Measurements from ENCODE around the gene GC. TPM values are rescaled to one million over a fixed set of nuclear protein-coding genes. Genes with fewer than 3 reads are reported as not detected.

Gene GC
- total RNA-seq, 1 donor from 2014 or later = not detected

- TF ChIP-seq CTCF (IDR thresholded peaks at IDR 0.05) = no peak
- ATAC-seq (ENCODE audit: low read depth) = no peak
- Mint-ChIP-seq H3K27ac (no peak overlapping the region), H3K9me3 (no peaks in the 10 kb centered on the region), H3K36me3 (ENCODE audit: low read depth) (no peaks in the 10 kb centered on the region), H3K4me3 (no peak overlapping the region), H3K4me1 (no peaks in the 10 kb centered on the region), H3K27me3 (no peaks in the 10 kb centered on the region)
- intact Hi-C loops (cut with micrococcal nuclease) = no loop called here
- CTCF ChIA-PET = no interaction called here
- POLR2A ChIA-PET = no interaction called here
- DNase-seq = no peak
Measured at GRCh38 chr4:71785959-71786358, 2.1 kb upstream of the GC start.

- Mint-ChIP-seq H3K9me3 (no peaks in the 10 kb centered on the region), H3K36me3 (ENCODE audit: low read depth) (no peaks in the 10 kb centered on the region), H3K27me3 (no peaks in the 10 kb centered on the region), H3K27ac (no peak overlapping the region), H3K4me1 (no peaks in the 10 kb centered on the region), H3K4me3 (no peak overlapping the region)
- CTCF ChIA-PET = no interaction called here
- intact Hi-C loops (cut with micrococcal nuclease) = no loop called here
- DNase-seq (no peak), ATAC-seq (ENCODE audit: low read depth) (no peak)
- TF ChIP-seq CTCF (IDR thresholded peaks at IDR 0.05) = no peak
- POLR2A ChIA-PET = no interaction called here
Measured at GRCh38 chr4:71784569-71785197, 804 bp upstream of the GC start.

GRCh38 chr4:71777891-71778290 lies 6.0 kb downstream of the GC start:
- ATAC-seq (ENCODE audit: low read depth) (no peak), DNase-seq (no peak)
- CTCF ChIA-PET = no interaction called here
- no peaks in the 10 kb centered on the region for H3K4me1 Mint-ChIP-seq
- H3K4me3 Mint-ChIP-seq = no peak overlapping the region
- no peaks in the 10 kb centered on the region for H3K36me3 Mint-ChIP-seq (ENCODE audit: low read depth)
- intact Hi-C loops (cut with micrococcal nuclease) = no loop called here
- TF ChIP-seq CTCF (IDR thresholded peaks at IDR 0.05) = no peak
- no peaks in the 10 kb centered on the region for H3K9me3 Mint-ChIP-seq
- POLR2A ChIA-PET = no interaction called here
- no peaks in the 10 kb centered on the region for H3K27me3 Mint-ChIP-seq
- H3K27ac Mint-ChIP-seq = no peak overlapping the region

GRCh38 chr4:71775449-71775848 lies 8.4 kb downstream of the GC start:
- Mint-ChIP-seq H3K36me3 (ENCODE audit: low read depth) (no peaks in the 10 kb centered on the region), H3K4me3 (no peak overlapping the region), H3K27me3 (no peaks in the 10 kb centered on the region), H3K4me1 (no peaks in the 10 kb centered on the region), H3K27ac (no peak overlapping the region), H3K9me3 (no peaks in the 10 kb centered on the region)
- ATAC-seq (ENCODE audit: low read depth) = no peak
- ChIA-PET POLR2A (no interaction called here), CTCF (no interaction called here)
- no peak for DNase-seq
- no peak for TF ChIP-seq CTCF (IDR thresholded peaks at IDR 0.05)
- intact Hi-C loops (cut with micrococcal nuclease) = no loop called here

- Mint-ChIP-seq H3K4me1 (no peaks in the 10 kb centered on the region), H3K36me3 (ENCODE audit: low read depth) (no peaks in the 10 kb centered on the region), H3K27ac (no peak overlapping the region), H3K9me3 (no peaks in the 10 kb centered on the region), H3K27me3 (no peaks in the 10 kb centered on the region), H3K4me3 (no peak overlapping the region)
- ChIA-PET CTCF (no interaction called here), POLR2A (no interaction called here)
- ATAC-seq (ENCODE audit: low read depth) (no peak), DNase-seq (no peak)
- TF ChIP-seq CTCF (IDR thresholded peaks at IDR 0.05) = no peak
- intact Hi-C loops (cut with micrococcal nuclease) = no loop called here
Measured at GRCh38 chr4:71774136-71774535, 9.7 kb downstream of the GC start.

Data from activated B cell treated with CpG ODN at 0.5 μM for 24 hours (primary cell).